ENCODE data around the gene ZNF527.
A peak's percentile ranks its signal among the peaks of the same experiment; 100 is the strongest.
"Not testable (repeated sequence)": the region's sequence is repeated elsewhere in the genome, so short reads cannot be mapped to it uniquely, and the experiment has no call there.

ZNF527 gene

GRCh38 chr19:37370880-37371661 is at the start of gene ZNF527:
Gene ZNF527, plus strand, starts transcription at chr19:37371099. Its CDS starts 3,100 bp downstream, at chr19:37374199.
- DNase-seq (ENCODE audit: low read depth, low spot score): peak; percentile 96

GRCh38 chr19:37329686-37330085 is 41.2 kb upstream of the ZNF527 start:
- no peak for DNase-seq (ENCODE audit: low read depth, low spot score)

- DNase-seq (ENCODE audit: low read depth, low spot score): no peak
These were observed 38.1 kb upstream of the ZNF527 start for GRCh38 chr19:37332839-37333238.

DNA sequence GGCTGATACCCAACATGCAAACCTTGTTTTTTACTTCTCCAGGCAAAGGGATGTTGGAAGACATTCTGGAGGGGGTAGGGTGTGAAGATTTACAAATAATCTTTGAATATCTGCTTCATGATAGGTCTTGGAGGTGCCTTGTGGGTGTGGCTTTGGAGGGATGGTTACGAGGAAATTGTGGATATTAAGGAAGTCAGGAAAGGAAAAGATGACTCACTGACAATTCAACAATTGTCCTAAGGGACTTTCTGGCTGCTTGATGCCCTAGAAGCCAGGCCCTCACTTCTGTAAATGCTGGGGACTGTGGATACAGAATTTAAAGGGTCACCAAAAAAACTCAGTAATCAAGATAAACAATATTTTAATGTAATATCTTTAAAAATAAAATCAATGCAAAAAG is 37.4 kb upstream of the ZNF527 start:
- DNase-seq (ENCODE audit: low read depth, low spot score): no peak

DNA sequence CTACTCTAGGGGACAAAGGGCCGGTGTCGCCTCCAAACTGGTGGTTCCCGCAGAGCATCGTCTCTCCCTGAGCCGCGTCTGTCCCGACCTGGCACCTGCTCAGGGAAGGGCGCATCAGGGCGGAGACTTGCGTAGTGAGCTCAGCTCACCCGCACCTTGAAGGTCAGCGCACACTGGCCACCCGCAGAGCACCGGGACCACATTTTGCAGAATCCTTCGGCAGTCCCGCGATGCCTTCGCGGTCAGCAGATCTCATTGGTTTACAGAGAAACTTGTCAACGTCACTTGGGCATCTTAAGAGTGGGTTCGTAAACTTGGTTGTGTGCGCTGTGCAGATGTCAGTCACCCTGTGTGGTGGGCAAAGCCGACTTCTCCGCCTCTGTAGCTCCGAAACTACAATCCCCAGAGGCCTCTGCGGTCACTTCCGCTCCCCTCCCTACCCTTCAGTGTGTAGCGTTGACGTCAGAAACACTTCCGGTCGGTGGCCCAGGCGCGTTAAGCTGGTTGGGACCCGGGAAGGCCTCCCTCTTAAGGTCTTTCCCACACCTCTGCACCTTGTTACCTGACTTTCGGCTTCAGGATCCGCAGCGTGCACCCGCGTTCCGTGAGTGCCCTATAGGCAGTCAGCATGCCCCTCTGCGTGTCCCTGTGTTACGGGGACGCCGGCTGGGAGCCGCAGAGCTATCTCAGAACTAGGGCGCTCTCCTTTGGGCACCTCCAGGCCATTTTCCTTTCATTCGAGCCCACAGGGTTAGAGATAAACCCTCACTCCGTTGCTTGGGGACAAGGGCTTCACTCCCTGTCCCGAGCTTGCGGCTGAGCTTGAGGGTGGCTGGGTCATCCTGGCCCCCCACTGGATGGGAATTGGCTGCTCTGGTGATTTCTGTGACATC is 36.5 kb upstream of the ZNF527 start:
- DNase-seq (ENCODE audit: low read depth, low spot score): peak; percentile 80

DNA sequence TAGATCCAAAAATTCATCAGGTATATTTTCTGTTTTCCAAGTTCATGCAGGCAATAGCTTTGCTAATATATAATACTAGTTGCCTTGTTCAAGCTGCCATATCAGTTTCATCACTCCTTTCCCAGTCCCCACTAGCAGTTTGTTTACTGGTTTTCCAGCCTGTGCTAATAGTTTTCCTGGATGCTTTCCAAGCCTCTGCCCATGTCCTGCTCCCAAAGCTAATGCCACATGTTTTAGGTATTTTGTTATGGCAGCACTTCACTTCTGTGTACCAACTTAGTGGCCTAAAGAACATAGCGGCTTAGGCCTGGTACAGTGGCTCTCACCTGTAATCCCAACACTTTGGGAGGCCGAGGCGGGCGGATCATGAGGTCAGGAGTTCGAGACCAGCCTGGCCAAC is 28.1 kb upstream of the ZNF527 start:
- DNase-seq (ENCODE audit: low read depth, low spot score): no peak

DNA sequence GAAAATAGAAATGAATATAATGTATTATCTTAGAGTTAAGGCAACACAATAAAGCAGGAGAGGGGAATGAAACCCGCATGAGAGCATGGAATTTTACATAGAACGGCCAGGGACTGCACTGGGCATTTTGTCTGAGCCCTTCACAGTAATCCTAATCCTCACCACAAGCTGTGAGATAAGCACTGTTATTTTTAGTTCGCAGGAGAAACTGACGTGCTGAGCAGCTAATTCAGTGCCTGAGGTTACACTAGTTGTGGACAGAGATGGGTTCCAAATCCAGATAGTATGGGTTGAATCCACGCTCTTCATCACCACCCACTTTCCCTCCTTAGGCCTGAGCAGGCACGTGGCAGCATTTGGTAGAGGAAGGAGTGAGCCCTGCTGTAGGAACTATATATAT is 24.8 kb upstream of the ZNF527 start:
- no peak for DNase-seq (ENCODE audit: low read depth, low spot score)

DNA sequence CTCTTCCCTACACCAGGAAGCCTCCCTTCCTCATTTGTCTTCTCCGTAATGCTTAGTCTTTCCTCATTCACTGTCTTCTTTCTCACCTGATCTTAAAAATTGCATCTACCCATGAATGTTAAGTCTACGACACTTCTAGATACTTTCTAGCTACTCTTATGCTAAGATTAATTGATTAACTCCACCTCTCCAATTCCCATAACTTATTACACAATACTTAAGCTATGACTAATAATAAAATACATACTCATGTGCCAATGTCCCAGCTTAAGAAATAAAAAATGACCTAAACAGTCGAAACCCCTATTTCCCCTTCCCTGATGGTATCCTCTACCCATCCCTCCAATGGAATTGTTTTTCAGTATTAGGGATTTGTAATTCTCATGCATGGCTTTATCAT is 22.8 kb upstream of the ZNF527 start:
- no peak for DNase-seq (ENCODE audit: low read depth, low spot score)

DNA sequence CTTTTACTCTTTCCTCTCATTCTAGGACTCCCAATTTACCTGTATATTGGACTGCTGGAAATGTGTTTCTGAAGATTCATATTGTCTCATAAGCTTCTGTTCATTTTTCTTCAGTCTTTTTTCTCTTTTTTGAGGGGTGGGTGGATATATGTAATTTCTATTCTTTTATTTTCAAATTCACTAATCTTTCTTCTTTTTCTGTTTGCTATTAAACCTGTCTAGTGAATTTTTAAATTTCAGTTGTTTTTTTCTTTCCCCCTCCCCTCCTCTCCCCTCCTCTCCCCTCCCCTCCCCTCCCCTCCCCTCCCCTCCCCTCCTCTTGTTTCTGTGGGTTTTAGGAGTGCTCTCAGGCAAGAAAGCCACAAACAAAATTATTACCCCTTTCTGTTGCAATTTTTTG is 16.9 kb upstream of the ZNF527 start:
- DNase-seq (ENCODE audit: low read depth, low spot score): no peak

DNA sequence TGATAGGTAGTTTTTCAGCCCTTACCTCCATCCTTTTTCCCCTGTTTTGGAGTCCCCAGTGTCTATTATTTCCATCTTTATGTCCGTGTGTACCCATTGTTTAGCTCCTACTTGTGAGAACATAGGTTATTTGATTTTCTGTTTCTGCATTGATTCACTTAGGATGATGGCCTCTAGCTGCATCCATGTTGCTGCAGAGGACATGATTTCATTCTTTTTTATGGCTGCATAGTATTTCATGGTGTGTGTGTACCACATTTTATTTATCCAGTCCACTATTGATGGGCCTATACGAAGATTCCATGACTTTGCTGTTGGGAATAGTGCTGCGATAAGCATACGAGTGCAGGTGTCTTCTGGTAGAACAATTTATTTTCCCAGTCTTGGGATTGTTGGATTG is 15.0 kb upstream of the ZNF527 start:
- no peak for DNase-seq (ENCODE audit: low read depth, low spot score)

DNA sequence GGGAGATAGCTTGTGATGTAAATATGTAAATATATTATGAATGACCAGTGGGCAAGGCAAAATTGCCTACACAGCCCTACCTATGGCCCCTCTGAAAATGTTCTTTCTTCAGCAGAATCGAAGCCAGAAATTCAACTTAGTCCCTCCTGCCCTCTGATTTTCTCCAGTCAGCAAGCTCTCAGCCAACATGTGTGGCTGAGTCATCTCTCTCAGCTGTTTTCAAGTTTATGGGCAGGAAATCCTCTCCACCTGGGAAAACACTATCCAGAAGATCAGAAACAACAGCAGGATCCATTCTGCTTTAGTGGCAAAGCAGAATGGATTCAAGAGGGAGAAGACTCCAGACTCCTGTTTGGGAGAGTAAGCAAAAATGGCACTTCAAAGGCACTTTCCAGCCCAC is 8.9 kb upstream of the ZNF527 start:
- DNase-seq (ENCODE audit: low read depth, low spot score): no peak

- no peak for DNase-seq (ENCODE audit: low read depth, low spot score)
These were observed 8.2 kb upstream of the ZNF527 start for GRCh38 chr19:37362733-37363132.

- not testable (repeated sequence) for DNase-seq (ENCODE audit: low read depth, low spot score)
These were observed 466 bp upstream of the ZNF527 start for GRCh38 chr19:37370386-37370879.

GRCh38 chr19:37389234-37389633 is 18.3 kb downstream of the ZNF527 start:
- DNase-seq (ENCODE audit: low read depth, low spot score): no peak

GRCh38 chr19:37391399-37391798 is 20.5 kb downstream of the ZNF527 start:
- DNase-seq (ENCODE audit: low read depth, low spot score): not testable (repeated sequence)

DNA sequence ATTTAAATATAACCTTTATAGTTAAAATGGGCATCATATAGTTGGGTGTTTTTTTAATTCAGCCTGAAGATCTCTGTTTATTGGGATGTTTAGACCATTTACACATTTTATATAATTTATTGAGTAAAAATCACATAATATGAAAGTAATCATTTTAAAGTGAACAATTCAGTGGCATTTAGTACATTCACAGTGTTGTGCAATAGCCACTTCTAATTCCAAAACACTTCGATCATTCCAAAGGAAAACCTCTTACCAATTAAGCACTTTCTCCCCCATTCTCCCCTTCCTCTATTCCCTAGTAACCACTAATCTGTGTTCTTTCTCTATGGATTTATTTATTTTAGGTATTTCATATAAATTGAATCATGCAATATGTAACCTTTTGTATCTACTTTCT is 30.2 kb downstream of the ZNF527 start:
- DNase-seq (ENCODE audit: low read depth, low spot score): no peak

DNA sequence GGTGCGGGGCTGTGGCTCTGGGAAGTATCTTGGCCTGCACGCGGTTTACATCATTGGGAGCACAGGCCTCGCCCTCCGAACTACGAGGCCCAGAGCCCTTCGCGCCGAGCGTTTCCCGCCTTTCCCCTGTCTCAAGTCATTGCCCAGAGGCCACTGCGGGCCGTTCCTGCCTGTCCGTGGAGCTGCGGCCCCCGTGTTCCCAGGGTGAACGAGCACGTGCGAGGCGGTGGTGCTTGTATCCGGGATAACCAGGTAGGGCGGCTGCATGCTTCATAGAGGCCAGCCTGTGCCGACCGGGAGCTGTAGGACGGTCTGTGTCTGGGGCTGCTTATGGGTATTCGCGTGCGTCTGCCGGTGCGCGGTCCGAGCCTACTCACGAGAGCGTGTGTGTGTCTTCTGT is 32.5 kb downstream of the ZNF527 start:
- DNase-seq (ENCODE audit: low read depth, low spot score): no peak

DNA sequence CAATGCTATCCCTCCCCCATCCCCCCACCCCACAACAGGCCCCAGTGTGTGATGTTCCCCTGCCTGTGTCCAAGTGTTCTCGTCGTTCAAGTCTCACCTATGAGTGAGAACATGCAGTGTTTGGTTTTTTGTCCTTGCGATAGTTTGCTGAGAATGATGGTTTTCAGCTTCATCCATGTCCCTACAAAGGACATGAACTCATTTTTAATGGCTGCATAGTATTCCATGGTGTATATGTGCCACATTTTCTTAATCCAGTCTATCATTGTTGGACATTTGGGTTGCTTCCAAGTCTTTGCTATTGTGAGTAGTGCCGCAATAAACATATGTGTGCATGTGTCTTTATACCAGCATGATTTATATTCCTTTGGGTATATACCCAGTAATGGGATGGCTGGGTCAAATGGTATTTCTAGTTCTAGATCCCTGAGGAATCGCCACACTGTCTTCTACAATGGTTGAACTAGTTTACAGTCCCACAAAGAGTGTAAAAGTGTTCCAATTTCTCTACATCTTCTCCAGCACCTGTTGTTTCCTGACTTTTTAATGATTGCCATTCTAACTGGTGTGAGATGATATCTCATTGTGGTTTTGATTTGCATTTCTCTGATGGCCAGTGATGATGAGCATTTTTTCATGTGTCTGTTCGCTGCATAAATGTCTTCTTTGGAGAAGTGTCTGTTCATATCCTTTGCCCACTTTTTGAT is 35.4 kb downstream of the ZNF527 start:
- not testable (repeated sequence) for DNase-seq (ENCODE audit: low read depth, low spot score)

DNA sequence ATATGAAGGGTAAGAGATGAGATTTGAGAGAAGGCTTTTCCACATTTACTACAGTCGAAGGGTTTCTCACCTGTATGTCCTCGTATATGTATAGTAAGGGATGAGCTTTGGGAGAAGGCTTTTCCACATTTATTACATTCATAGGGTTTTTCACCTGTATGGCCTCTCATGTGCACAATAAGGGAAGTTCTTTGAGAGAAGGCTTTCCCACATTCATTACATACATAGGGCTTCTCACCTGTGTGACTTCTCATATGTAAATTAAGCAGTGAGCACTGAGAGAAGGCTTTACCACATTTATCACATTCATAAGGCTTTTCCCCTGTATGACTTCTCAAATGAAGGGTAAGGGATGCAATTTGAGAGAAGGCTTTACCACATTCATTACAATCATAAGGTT is 41.8 kb downstream of the ZNF527 start:
- DNase-seq (ENCODE audit: low read depth, low spot score): no peak

- no peak for DNase-seq (ENCODE audit: low read depth, low spot score)
These were observed 42.6 kb downstream of the ZNF527 start for GRCh38 chr19:37413313-37414084.
